Skeletal muscle satellite cell (primary cell): ENCODE results near the gene VDR.
"Not testable (repeated sequence)": the region's sequence is repeated elsewhere in the genome, so short reads cannot be mapped to it uniquely, and the experiment has no call there.

Experiments
- H3K27me3 ChIP-seq: 2 replicates; pipeline ENCODE4 v1.7.0; 2013; ENCODE audit warnings: low read length; ENCODE audit not compliant: control insufficient read depth, insufficient read depth
- H3K36me3 ChIP-seq: 2 replicates; pipeline ENCODE4 v1.7.0; 2013; ENCODE audit warnings: mild to moderate bottlenecking, control low read depth, low read length; ENCODE audit not compliant: insufficient read depth
- H3K4me1 ChIP-seq: 2 replicates; pipeline ENCODE4 v1.7.0; 2013; ENCODE audit warnings: low read length; ENCODE audit not compliant: control insufficient read depth, insufficient read depth
- H3K4me2 ChIP-seq: 2 replicates; pipeline ENCODE4 v1.7.0; 2013; ENCODE audit warnings: mild to moderate bottlenecking, low read length
- H3K4me3 ChIP-seq: 2 replicates; pipeline ENCODE4 v1.7.0; 2013; ENCODE audit warnings: low read length
- H3K9ac ChIP-seq: 2 replicates; pipeline ENCODE4 v1.7.0; 2013; ENCODE audit warnings: mild to moderate bottlenecking, low read depth, low read length, moderate library complexity
- H3K9me3 ChIP-seq: replicated peaks from 2 replicates; pipeline ENCODE4 v1.7.0; 2013; ENCODE audit warnings: mild to moderate bottlenecking, control low read depth, low read length

The VDR gene

GRCh38 chr12:47852096-47852571 is 52.7 kb downstream of the VDR start:
- Histone ChIP-seq H3K4me2 (no peak overlapping the region), H3K9me3 (no peaks in the 10 kb centered on the region), H3K4me1 (peaks cover 3% of the 10 kb centered on the region), H3K4me3 (no peak overlapping the region), H3K27me3 (no peaks in the 10 kb centered on the region), H3K9ac (no peak overlapping the region), H3K36me3 (peaks cover 11% of the 10 kb centered on the region)

- peaks cover 11% of the 10 kb centered on the region for H3K36me3 ChIP-seq
- H3K9me3 ChIP-seq: no peaks in the 10 kb centered on the region
Observed at GRCh38 chr12:47851303-47851952, 53.4 kb downstream of the VDR start.

DNA sequence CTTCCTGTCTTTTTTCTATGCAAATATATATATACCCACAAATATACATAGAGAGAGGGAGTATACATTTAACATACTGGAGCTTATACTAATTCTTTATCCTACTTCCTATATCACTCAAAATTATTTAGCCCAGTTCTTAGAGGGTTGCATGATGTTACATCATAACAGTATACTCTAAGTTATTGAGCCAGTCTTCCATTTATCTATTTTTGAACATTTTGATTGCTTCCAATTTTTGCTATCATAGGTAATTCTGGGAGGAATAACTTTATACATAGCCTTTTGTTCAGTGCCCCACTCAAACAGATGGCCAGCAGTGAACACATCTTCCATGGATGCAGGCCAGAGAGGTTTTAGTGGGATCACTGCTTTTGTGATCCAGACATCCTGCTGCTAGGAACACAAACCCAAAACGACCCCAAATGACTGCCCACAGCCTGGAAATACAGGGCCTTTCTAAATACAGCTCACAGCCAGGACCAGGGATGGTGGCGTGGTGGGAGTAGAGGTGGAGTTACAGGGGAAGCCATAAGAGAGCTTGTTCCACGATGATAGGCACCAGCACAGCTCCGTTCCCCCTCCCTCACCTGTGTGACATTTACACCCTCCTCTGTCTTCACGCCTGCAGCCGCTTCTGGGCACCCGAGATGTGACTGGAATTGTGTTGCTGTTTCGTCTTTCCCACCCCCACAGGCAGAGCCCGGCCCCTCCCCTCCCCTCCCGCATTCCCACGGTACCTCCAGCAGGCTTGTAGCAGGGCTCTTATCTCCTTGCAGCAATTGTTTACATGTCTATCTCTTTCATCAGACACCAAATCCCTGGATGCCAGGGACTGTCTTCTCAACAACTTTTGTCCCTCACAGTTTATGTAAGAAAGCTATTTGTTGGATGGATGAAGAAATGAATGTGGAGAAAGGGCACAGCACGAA is 54.4 kb downstream of the VDR start:
- H3K27me3 ChIP-seq: no peaks in the 10 kb centered on the region
- H3K4me1 ChIP-seq: peaks cover 3% of the 10 kb centered on the region
- H3K9me3 ChIP-seq: no peaks in the 10 kb centered on the region
- H3K4me3 ChIP-seq: no peak overlapping the region
- H3K36me3 ChIP-seq: peaks cover 9% of the 10 kb centered on the region
- H3K9ac ChIP-seq: no peak overlapping the region
- no peak overlapping the region for H3K4me2 ChIP-seq

More at GRCh38 chr12:47851303-47851952, 53.4 kb downstream of the VDR start:
- Histone ChIP-seq H3K27me3 (no peaks in the 10 kb centered on the region), H3K4me1 (peaks cover 3% of the 10 kb centered on the region), H3K4me3 (no peak overlapping the region), H3K9ac (no peak overlapping the region), H3K4me2 (no peak overlapping the region)

GRCh38 chr12:47849261-47849660 is 55.5 kb downstream of the VDR start:
- Histone ChIP-seq H3K36me3 (peaks cover 5% of the 10 kb centered on the region), H3K4me1 (peaks cover 6% of the 10 kb centered on the region), H3K4me2 (no peak overlapping the region), H3K27me3 (no peaks in the 10 kb centered on the region), H3K4me3 (no peak overlapping the region), H3K9me3 (no peaks in the 10 kb centered on the region), H3K9ac (no peak overlapping the region)

DNA sequence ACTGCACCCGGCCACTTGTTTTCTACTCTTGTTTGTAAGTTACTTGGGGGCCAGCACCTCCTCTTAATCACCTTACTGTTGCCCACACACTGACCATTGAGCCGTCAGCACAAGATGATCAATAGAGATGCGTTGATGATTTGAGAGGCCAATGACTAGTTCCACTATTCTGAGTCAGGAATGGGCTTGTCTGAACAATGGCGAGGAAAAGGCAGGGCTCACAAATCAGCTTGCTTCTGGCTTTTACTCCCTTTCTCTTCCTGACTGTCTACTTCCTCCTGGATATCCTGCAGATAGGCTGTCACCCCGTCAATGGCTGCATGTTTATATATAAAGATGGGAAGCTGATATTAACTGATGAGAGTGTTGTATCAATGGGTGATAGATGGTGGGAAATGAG is 55.9 kb downstream of the VDR start:
- Histone ChIP-seq H3K4me2 (no peak overlapping the region), H3K9ac (no peak overlapping the region), H3K36me3 (peaks cover 3% of the 10 kb centered on the region), H3K27me3 (no peaks in the 10 kb centered on the region), H3K4me1 (peaks cover 6% of the 10 kb centered on the region), H3K4me3 (no peak overlapping the region), H3K9me3 (no peaks in the 10 kb centered on the region)

DNA sequence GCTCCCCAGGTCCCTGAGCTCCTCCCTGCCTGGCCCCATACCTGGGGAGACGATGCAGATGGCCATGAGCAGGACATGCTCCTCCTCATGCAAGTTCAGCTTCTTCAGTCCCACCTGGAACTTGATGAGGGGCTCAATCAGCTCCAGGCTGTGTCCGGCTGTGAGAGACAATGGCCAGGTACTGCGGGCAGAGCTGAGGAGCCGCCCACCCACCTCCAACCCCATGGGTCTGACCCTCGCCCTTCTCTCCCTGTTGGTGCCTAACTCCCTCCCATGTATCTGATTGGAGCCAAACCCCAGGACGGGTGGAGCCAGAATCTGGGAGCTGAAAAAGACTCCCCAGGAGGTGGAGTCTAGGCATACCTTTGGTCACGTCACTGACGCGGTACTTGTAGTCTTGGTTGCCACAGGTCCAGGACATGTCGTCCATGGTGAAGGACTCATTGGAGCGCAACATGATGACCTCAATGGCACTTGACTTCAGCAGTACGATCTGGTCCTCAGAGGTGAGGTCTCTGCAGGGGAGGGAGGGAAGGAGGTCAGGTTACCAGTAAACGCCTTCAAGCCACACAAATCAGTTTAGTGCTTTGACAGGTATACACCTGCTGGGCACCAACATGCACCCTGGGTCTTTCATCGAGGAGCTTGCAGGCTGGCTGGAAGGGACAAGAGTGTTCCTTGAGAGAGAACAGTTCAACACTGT is 58.3 kb downstream of the VDR start:
- H3K36me3 ChIP-seq: peaks cover 3% of the 10 kb centered on the region
- H3K4me2 ChIP-seq: no peak overlapping the region
- no peaks in the 10 kb centered on the region for H3K9me3 ChIP-seq
- no peaks in the 10 kb centered on the region for H3K27me3 ChIP-seq
- peaks cover 6% of the 10 kb centered on the region for H3K4me1 ChIP-seq
- no peak overlapping the region for H3K9ac ChIP-seq
- no peak overlapping the region for H3K4me3 ChIP-seq

- Histone ChIP-seq H3K4me3 (no peak overlapping the region), H3K9me3 (no peaks in the 10 kb centered on the region), H3K36me3 (peaks cover 3% of the 10 kb centered on the region), H3K4me1 (peaks cover 4% of the 10 kb centered on the region), H3K4me2 (no peak overlapping the region), H3K9ac (no peak overlapping the region), H3K27me3 (peaks cover 4% of the 10 kb centered on the region)
Observed at GRCh38 chr12:47845081-47845480, 59.7 kb downstream of the VDR start.

DNA sequence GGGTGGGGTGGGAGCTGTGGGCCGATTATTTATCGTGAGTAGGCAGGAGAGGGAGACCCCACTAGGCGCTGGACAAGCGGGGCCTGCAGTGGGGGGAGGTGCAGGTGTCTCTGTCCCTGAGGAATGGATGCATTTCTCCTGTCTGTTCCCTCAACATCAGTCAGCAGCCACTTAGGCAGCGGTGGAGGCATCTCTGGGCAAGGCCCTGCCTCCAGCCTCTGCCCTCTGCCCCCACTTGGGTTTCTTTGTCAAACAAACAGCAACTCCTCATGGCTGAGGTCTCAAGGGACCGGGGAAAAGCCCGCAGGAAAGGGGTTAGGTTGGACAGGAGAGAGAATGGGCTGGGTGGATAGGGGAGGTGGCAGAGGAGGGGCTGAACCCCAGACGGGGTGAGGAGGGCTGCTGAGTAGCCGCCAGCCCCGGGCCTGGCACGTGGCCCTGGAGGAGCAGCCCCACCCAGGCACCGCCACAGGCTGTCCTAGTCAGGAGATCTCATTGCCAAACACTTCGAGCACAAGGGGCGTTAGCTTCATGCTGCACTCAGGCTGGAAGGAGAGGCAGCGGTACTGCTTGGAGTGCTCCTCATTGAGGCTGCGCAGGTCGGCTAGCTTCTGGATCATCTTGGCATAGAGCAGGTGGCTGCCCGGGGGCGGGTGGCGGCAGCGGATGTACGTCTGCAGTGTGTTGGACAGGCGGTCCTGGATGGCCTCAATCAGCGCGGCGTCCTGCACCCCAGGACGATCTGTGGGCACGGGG is 60.4 kb downstream of the VDR start:
- Histone ChIP-seq H3K4me3 (no peak overlapping the region), H3K9ac (no peak overlapping the region), H3K9me3 (no peaks in the 10 kb centered on the region), H3K4me1 (peaks cover 4% of the 10 kb centered on the region), H3K4me2 (no peak overlapping the region), H3K27me3 (peaks cover 4% of the 10 kb centered on the region), H3K36me3 (peaks cover 3% of the 10 kb centered on the region)

GRCh38 chr12:47843226-47843980 is 61.4 kb downstream of the VDR start:
- no peak overlapping the region for H3K9ac ChIP-seq
- H3K4me1 ChIP-seq: peaks cover 4% of the 10 kb centered on the region
- H3K4me3 ChIP-seq: no peak overlapping the region
- peaks cover 4% of the 10 kb centered on the region for H3K27me3 ChIP-seq
- no peak overlapping the region for H3K4me2 ChIP-seq
- peaks cover 3% of the 10 kb centered on the region for H3K36me3 ChIP-seq
- H3K9me3 ChIP-seq: no peaks in the 10 kb centered on the region

GRCh38 chr12:47842543-47842942 is 62.3 kb downstream of the VDR start:
- not testable (repeated sequence) for H3K4me3 ChIP-seq, H3K27me3 ChIP-seq, H3K4me2 ChIP-seq, H3K4me1 ChIP-seq, H3K9me3 ChIP-seq, H3K9ac ChIP-seq, H3K36me3 ChIP-seq
